ENCODE data around the gene ZNF750. TPM values are rescaled to one million over a fixed set of nuclear protein-coding genes. Genes with fewer than 3 reads are reported as not detected.
"Not testable (repeated sequence)": the region's sequence is repeated elsewhere in the genome, so short reads cannot be mapped to it uniquely, and the experiment has no call there.

ZNF750 gene
- total RNA-seq, 1 donor from 2014 or later: not detected

DNA sequence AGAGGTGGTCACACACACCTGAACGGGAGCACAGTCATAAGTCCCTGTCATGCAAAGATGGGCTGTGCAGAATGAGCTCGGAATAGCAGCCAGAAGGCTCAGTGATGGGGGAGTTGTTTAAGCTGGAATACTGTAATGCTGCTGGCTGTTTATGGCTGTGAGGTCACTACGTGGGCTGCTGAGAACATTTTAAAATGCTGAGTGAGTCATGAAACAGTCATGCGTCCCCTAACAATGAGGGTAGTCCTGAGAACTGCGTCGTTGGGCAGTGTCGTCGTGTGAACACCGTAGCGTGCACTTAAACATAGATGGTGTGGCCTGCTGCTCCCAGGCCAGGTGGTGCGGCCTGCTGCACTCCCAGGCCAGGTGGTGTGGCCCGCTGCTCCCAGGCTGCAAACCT is 48.3 kb downstream of the ZNF750 start:
- DNase-seq: peak; percentile 91

DNA sequence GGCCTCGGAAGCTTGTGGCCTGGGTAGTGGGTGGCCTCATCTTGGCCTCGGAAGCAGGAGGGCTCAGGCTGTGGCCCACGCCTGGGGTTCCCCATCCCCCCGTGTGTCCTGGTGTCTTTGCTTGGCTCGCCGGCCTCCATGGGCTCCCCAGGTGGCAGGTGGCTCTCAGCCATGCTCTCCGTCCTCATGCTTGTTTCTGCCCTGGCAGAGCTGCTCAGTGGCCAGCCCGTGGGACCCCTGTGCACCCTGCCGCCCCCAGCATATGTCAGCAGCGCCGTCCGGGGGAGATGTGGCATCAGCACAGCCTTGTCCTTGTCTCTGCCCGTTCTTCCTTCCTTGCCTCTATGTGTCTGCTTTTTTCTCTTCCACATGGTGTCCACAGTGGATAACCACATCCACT is 49.4 kb downstream of the ZNF750 start:
- no peak for DNase-seq

DNA sequence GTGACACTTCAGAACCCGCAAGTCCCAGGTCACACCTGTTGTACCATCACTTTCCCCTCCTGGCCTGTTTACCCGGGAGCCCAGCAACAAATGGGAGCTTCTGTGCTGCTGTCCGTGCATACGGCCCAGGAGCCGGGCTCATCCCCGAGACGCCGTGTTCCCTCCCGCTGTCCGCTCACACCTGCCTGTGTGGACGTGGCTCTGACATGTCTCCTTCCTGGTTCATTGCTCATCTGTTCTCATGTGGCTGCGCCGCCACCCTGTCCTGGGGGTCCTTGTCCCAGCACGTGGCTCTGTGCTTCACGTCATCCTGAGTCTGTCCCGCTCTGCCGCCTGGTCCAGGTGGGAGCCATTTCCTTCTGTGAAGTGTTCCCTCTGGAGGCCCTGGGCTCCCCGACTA is 50.0 kb downstream of the ZNF750 start:
- no peak for DNase-seq

DNA sequence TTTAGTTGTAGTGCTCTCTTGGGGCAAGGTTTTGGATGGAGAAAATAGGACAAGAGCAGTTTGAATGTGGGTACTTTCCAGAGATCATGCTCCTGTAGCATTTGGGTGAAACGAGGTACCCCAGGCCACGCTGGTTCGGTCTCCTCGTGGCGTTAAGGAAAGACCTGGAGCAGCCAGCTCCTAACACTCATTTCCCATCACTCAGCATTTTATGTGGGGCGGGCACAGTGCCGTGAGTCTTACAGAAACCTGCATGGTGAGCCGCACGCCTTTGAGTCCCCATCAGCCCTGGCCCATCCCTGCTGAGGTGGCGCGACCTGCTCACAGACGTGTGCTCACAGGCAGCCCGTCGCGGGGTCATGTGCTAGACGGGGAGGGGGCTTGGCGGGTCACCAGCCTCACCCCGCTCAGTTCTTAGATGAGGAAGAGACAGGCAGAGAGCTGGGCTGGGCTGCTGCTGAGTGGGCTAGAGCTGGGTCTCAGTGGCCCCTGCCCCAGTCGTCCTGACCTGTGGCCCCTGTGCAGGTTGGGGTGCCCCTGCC is 50.7 kb downstream of the ZNF750 start:
- no peak for DNase-seq

DNA sequence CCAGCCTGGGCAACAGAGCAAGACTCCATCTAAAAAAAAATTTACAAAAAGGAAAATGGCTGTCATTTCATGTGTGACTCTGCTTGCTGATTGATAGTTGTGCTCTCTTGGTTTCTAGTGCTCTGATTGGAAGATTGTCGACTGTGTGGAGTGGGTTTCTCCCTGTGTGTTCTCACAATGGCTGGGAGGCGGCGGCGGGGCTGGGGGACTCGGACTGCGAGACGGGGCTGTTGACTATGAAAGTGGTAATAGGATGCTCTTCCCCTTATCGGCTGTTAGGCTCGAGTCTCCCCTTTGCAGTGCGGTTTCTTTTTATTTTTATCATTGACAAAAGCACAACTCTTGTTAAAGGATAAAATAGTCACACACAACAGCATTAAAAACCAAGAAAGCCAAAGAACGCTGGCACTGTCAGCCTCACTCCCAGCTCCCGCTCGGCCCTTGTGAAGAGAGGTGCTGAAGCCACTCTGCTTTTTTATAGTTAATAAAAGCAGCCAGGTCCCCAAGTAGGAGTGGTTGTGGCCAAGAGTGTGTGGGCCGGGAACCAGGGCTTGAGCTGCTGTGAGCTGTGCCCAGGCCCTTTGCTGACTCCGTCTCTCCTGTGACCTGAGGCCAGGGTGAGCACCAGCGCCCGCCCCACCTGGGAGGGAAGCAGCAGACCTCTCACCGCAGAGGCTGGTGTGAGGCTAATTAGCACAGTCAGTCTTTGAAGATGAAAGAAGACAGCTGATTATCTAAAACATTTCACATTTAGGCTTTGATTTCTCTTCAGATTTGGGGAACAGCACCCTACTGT is 51.4 kb downstream of the ZNF750 start:
- no peak for DNase-seq

DNA sequence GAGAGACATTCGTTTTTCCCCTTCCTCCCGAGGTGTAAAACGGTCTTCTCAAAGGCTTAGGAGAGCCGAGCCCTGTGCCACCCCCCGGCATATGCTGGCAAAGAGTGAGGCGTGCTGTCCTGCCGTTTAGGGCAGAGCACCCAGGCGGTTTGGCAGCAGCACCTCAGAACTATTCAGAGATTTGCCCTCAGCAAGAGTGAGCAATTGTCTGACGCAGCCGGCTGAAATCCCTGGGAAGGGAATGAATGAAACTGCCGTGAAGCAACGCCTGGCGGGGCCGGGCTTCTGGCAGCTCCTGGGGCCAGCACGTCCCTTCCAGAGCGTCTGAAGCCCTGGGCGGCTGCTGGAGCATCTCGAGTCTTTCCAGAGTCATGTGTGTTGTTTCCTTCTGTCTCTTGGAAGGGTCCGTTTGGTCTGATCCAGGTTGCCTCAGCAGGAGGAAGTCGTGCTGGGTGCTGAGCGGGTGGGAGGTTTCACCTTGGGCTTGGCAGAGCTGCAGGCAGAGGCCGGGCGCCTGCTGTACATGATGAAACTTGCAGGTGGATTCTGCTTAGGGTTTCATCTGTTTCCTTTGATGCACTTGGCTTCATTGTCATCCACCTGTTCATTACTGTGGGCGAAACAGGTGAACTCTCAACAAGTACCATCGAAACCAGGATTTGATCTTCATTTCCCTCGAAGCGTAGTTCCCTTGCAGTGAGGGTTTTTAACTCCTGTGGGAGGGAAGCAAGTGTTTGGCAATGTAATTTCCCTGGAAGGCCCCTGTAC is 52.6 kb downstream of the ZNF750 start:
- DNase-seq: no peak

DNA sequence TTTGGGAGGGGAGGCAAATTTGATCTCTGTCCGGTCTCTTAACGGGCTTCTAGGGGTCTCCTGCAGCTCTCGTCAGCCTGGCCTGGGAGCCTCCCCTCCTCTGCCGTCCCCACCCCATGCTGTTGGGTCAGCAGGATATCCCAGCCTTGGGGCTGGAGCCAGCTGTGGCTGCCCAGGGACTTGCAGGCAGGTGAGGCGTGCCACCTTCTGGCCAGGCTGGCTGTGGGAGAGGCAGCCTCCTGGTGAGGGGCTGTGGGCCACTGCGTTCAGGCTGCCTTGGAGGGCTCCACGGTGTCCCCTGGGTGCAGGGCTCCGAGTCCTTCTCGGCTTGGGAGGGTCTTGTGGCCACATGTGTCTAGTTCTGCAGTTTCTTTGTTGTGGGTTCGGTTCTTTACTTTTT is 53.4 kb downstream of the ZNF750 start:
- DNase-seq: no peak

DNA sequence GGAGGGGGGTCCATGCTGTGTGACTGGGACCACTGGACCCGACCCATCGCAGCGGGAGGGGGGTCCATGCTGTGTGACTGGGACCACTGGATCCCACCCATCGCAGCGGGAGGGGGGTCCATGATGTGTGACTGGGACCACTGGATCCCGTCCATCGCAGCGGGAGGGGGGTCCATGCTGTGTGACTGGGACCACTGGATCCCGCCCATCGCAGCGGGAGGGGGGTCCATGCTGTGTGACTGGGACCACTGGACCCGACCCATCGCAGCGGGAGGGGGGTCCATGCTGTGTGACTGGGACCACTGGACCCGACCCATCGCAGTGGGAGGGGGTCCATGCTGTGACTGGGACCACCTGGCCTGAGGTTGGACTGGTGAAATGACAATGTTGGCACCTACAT is 54.2 kb downstream of the ZNF750 start:
- DNase-seq: not testable (repeated sequence)

DNA sequence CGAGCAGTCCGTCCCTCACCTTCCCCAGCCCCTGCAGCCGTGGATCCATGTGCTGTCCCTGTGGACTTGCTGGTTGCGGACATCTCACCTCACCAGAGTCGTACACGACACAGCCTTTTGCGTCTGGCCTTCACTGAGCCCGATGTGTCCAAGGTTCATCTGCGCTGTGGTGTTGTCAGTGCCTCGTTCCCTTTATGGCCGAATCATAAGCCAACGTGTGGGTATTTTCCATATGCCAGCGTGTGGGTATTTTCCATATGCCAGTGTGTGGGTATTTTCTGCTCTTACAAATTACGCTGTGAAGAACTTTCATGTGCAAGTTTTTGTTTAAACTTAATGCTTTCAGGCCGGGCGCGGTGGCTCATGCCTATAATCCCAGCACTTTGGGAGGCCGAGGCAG is 56.3 kb downstream of the ZNF750 start:
- DNase-seq: no peak

DNA sequence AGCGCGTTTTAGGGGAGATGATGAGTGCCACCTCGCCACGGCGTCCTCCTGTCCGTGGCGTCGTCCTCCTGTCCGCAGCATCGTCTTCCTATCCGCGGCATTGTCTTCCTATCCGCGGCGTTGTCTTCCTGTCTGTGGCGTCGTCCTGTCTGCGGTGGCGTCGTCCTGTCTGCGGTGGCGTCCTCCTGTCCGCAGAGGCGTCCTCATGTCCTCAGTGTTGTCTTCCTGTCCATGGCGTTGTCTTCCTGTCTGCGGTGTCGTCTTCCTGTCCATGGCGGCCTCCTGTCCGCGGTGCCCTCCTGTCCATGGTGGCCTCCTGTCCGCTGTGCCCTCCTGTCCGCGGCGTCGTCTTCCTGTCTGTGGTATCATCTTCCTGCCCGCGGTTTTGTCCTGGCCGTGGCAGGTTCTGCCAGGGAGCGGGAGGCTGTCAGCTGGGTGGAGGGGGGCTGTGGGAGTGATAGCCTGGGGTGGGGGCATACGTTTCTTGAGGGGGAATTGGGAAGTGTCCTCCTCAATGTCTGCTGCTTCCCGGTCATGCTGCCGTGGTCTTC is 57.1 kb downstream of the ZNF750 start:
- DNase-seq: peak; percentile 39

DNA sequence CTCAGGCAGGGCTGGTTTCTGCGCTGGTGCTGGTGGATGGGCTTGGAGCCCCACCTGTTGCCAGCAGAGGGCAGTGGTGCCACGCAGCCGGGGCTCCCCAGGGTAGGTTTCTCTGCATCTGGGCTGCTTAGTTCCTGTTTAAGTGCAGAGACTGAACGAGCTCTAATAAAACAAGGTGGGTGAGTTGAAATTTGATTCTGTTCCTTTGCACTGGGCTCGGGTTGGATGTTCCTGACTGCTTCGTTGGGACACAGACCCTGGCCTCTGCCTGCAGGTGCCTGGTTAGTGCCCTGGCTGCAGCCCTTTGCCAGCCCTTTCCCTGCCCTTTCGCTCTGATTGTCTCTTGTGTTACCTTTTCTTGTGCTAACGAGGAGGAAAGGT is 57.9 kb downstream of the ZNF750 start:
- DNase-seq: peak; percentile 90

DNA sequence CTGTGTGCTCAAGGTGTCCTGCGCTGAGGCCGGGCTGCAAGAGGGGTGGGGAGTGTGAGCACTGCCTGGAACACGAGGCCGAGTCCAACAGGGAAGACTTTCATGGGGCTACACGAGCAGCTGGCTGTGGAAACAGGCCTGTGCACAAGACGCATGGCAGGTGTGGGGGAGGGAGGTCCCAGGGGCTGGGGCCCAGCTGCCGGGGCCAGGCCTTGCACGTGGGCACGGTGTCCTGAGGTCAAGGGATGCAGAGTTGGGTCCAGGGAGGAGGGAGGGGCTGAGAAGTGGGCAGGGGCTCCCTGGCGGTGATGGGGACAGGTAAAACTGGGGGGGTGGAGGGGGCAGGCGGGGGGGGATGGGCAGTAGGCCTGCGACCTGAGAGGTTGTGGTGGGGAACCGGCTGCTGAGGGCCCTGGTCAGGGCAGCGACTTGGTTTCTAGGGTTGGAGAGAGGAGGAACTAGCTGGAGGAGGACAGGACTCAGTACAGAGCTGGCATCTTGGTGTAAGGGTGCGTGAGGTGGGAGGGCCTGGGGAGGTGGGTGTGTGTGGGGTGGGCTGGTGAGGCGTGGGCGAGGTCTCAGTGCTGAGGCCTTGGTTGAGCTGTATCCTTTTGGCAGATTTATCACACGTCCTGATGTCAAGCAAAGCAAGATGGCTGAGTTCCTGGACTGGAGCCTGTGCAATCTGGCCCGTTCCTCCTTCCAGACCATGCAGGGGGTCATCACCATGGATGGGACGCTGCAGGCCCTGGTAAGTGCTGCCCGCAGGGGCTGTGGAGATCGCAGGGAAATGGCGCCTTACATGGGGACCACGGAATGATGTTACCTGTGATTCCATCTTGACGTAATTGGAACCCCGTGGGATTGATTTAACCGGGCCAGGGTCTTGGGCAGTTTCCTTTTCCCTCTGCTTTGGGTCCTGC is 58.6 kb downstream of the ZNF750 start:
- DNase-seq: no peak

DNA sequence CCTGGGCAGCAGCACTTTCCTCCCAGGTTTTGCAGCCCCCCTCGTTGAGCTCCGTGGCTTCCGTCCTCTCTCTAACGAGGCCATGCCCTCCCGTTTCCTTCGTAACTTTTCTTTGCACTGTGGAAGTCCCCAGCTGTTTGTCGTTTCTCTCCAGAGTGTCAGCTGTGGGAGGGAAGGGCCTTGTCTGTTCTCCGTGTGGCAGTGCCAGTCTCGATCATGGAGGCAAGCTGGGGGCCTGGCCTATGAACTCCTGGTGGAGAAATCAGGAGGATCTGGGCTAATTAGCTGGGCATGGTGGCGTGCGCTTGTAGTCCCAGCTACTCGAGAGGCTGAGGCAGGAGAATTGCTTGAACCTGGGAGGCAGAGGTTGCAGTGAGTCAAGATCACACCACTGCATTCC is 59.6 kb downstream of the ZNF750 start:
- DNase-seq: no peak

DNA sequence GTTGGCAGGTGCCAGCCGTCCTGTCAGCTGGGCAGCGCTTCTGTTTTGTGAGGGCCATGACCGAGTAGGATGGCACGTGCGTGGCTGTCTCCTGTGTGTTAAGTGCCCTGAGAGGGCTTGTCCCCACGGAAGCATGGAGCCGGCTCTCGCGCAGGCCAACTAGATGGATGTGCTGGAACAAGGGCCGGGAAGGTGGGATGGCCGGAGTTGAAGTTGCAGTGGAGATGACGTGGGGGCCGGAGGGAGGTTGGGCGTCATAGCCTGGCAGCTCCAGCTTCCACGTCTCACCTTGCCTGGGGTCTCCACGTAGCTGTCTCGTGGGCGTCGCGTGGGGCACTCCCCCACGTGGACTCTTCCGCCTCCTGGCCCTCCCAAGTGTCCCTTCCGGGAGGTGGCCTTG is 60.3 kb downstream of the ZNF750 start:
- no peak for DNase-seq

Other genes with a start within 250 kb of the ZNF750 start
- gene WDR45B, start 191.6 kb downstream of the ZNF750 start, total RNA-seq: 61.4 and 91.0 TPM in 2 replicates
- gene RAB40B, start 141.3 kb downstream of the ZNF750 start, total RNA-seq: 5.8 and 8.9 TPM in 2 replicates
- gene FN3KRP, start 123.3 kb downstream of the ZNF750 start, total RNA-seq: 19.1 and 23.4 TPM in 2 replicates
- gene FN3K, start 104.4 kb downstream of the ZNF750 start, total RNA-seq: 7.0 and 8.5 TPM in 2 replicates
- gene TBCD, start 88.0 kb downstream of the ZNF750 start, total RNA-seq: 50.9 and 78.6 TPM in 2 replicates
- 80.6 and 85.3 TPM in 2 replicates for gene METRNL, start 239.6 kb upstream of the ZNF750 start, total RNA-seq